ENCODE results near the gene FANCI. TPM values are rescaled to one million over a fixed set of nuclear protein-coding genes. Genes with fewer than 3 reads are reported as not detected.

The FANCI gene
- total RNA-seq, 1 experiment from 2014 or later, result 60.3 TPM

- H3K36me3 ChIP-seq (ENCODE audit: insufficient read depth, low read length), result peaks cover 63% of the 10 kb centered on the region
- no peak overlapping the region for H3K9ac ChIP-seq (ENCODE audit: low read length)
- no peaks in the 10 kb centered on the region for H3K4me1 ChIP-seq (ENCODE audit: low read length)
- no peak overlapping the region for H3K27ac ChIP-seq (ENCODE audit: low read length)
- no peak overlapping the region for H3K4me3 ChIP-seq (ENCODE audit: low read length)
- no peak overlapping the region for H2AFZ ChIP-seq (ENCODE audit: low read length)
- no peaks in the 10 kb centered on the region for H3K9me2 ChIP-seq (replicated peaks; ENCODE audit: insufficient read depth, low read length)
- DNase-seq, result no peak
- no peak overlapping the region for H3K4me2 ChIP-seq (ENCODE audit: low read depth, low read length, poor library complexity, severe bottlenecking)
- no peaks in the 10 kb centered on the region for H3K27me3 ChIP-seq (ENCODE audit: low read length)
- no peaks in the 10 kb centered on the region for H4K20me1 ChIP-seq (ENCODE audit: insufficient read depth, low read depth, low read length)
- no peaks in the 10 kb centered on the region for H3K79me2 ChIP-seq (ENCODE audit: low read length)
- H3K9me3 ChIP-seq (ENCODE audit: low read length), result no peaks in the 10 kb centered on the region
Observed at GRCh38 chr15:89301304-89302089, 57.7 kb downstream of the FANCI start.

- Histone ChIP-seq H3K4me3 (ENCODE audit: low read length) (no peak overlapping the region), H4K20me1 (ENCODE audit: insufficient read depth, low read depth, low read length) (no peaks in the 10 kb centered on the region), H3K79me2 (ENCODE audit: low read length) (no peaks in the 10 kb centered on the region), H3K27me3 (ENCODE audit: low read length) (no peaks in the 10 kb centered on the region), H3K9me3 (ENCODE audit: low read length) (no peaks in the 10 kb centered on the region), H3K9me2 (replicated peaks; ENCODE audit: insufficient read depth, low read length) (no peaks in the 10 kb centered on the region), H3K4me1 (ENCODE audit: low read length) (no peaks in the 10 kb centered on the region), H3K4me2 (ENCODE audit: low read depth, low read length, poor library complexity, severe bottlenecking) (no peak overlapping the region), H2AFZ (ENCODE audit: low read length) (no peak overlapping the region), H3K9ac (ENCODE audit: low read length) (no peak overlapping the region), H3K27ac (ENCODE audit: low read length) (no peak overlapping the region), H3K36me3 (ENCODE audit: insufficient read depth, low read length) (peaks cover 79% of the 10 kb centered on the region)
- DNase-seq, result no peak
Observed at GRCh38 chr15:89303986-89304385, 60.2 kb downstream of the FANCI start.

GRCh38 chr15:89305395-89305794 lies 61.6 kb downstream of the FANCI start:
- H3K9me3 ChIP-seq (ENCODE audit: low read length), result no peaks in the 10 kb centered on the region
- no peak overlapping the region for H2AFZ ChIP-seq (ENCODE audit: low read length)
- no peaks in the 10 kb centered on the region for H4K20me1 ChIP-seq (ENCODE audit: insufficient read depth, low read depth, low read length)

GRCh38 chr15:89307046-89307587 lies 63.3 kb downstream of the FANCI start:
- no peaks in the 10 kb centered on the region for H4K20me1 ChIP-seq (ENCODE audit: insufficient read depth, low read depth, low read length)
- H3K27me3 ChIP-seq (ENCODE audit: low read length), result no peaks in the 10 kb centered on the region
- H3K4me3 ChIP-seq (ENCODE audit: low read length), result no peak overlapping the region
- no peak overlapping the region for H3K9ac ChIP-seq (ENCODE audit: low read length)
- H3K4me1 ChIP-seq (ENCODE audit: low read length), result no peaks in the 10 kb centered on the region
- no peak overlapping the region for H3K27ac ChIP-seq (ENCODE audit: low read length)
- no peaks in the 10 kb centered on the region for H3K9me3 ChIP-seq (ENCODE audit: low read length)
- no peak overlapping the region for H3K4me2 ChIP-seq (ENCODE audit: low read depth, low read length, poor library complexity, severe bottlenecking)
- no peaks in the 10 kb centered on the region for H3K9me2 ChIP-seq (replicated peaks; ENCODE audit: insufficient read depth, low read length)
- DNase-seq, result no peak
- no peak overlapping the region for H2AFZ ChIP-seq (ENCODE audit: low read length)
- H3K79me2 ChIP-seq (ENCODE audit: low read length), result no peaks in the 10 kb centered on the region
- peaks cover 63% of the 10 kb centered on the region; the same call in 1 of the 2 replicates for H3K36me3 ChIP-seq (ENCODE audit: insufficient read depth, low read length)

More at GRCh38 chr15:89305395-89305794, 61.6 kb downstream of the FANCI start:
- no peaks in the 10 kb centered on the region for H3K4me1 ChIP-seq (ENCODE audit: low read length)
- H3K79me2 ChIP-seq (ENCODE audit: low read length), result no peaks in the 10 kb centered on the region
- no peak overlapping the region for H3K27ac ChIP-seq (ENCODE audit: low read length)
- H3K27me3 ChIP-seq (ENCODE audit: low read length), result no peaks in the 10 kb centered on the region
- H3K36me3 ChIP-seq (ENCODE audit: insufficient read depth, low read length), result peaks cover 72% of the 10 kb centered on the region
- no peaks in the 10 kb centered on the region for H3K9me2 ChIP-seq (replicated peaks; ENCODE audit: insufficient read depth, low read length)
- H3K4me3 ChIP-seq (ENCODE audit: low read length), result no peak overlapping the region
- H3K4me2 ChIP-seq (ENCODE audit: low read depth, low read length, poor library complexity, severe bottlenecking), result no peak overlapping the region
- DNase-seq, result no peak
- no peak overlapping the region for H3K9ac ChIP-seq (ENCODE audit: low read length)

GRCh38 chr15:89307791-89308190 lies 64.0 kb downstream of the FANCI start:
- Histone ChIP-seq H3K79me2 (ENCODE audit: low read length) (no peaks in the 10 kb centered on the region), H3K27ac (ENCODE audit: low read length) (no peak overlapping the region), H4K20me1 (ENCODE audit: insufficient read depth, low read depth, low read length) (no peaks in the 10 kb centered on the region), H3K4me2 (ENCODE audit: low read depth, low read length, poor library complexity, severe bottlenecking) (no peak overlapping the region), H3K9me3 (ENCODE audit: low read length) (no peaks in the 10 kb centered on the region), H3K27me3 (ENCODE audit: low read length) (no peaks in the 10 kb centered on the region), H3K4me3 (ENCODE audit: low read length) (no peak overlapping the region), H3K9ac (ENCODE audit: low read length) (no peak overlapping the region), H3K9me2 (replicated peaks; ENCODE audit: insufficient read depth, low read length) (no peaks in the 10 kb centered on the region), H2AFZ (ENCODE audit: low read length) (no peak overlapping the region), H3K36me3 (ENCODE audit: insufficient read depth, low read length) (peaks cover 66% of the 10 kb centered on the region; the same call in 1 of the 2 replicates), H3K4me1 (ENCODE audit: low read length) (no peaks in the 10 kb centered on the region)
- no peak for DNase-seq

GRCh38 chr15:89308236-89308635 lies 64.5 kb downstream of the FANCI start:
- H3K4me1 ChIP-seq (ENCODE audit: low read length), result no peaks in the 10 kb centered on the region
- DNase-seq, result no peak
- no peaks in the 10 kb centered on the region for H3K27me3 ChIP-seq (ENCODE audit: low read length)
- H3K9me2 ChIP-seq (replicated peaks; ENCODE audit: insufficient read depth, low read length), result no peaks in the 10 kb centered on the region
- H4K20me1 ChIP-seq (ENCODE audit: insufficient read depth, low read depth, low read length), result no peaks in the 10 kb centered on the region
- H3K27ac ChIP-seq (ENCODE audit: low read length), result no peak overlapping the region
- no peak overlapping the region for H3K4me2 ChIP-seq (ENCODE audit: low read depth, low read length, poor library complexity, severe bottlenecking)
- H3K4me3 ChIP-seq (ENCODE audit: low read length), result no peak overlapping the region
- H3K79me2 ChIP-seq (ENCODE audit: low read length), result no peaks in the 10 kb centered on the region
- no peak overlapping the region for H2AFZ ChIP-seq (ENCODE audit: low read length)
- peaks cover 66% of the 10 kb centered on the region; the same call in 1 of the 2 replicates for H3K36me3 ChIP-seq (ENCODE audit: insufficient read depth, low read length)
- H3K9me3 ChIP-seq (ENCODE audit: low read length), result no peaks in the 10 kb centered on the region
- no peak overlapping the region for H3K9ac ChIP-seq (ENCODE audit: low read length)

GRCh38 chr15:89309993-89310392 lies 66.2 kb downstream of the FANCI start:
- no peaks in the 10 kb centered on the region for H3K9me3 ChIP-seq (ENCODE audit: low read length)
- no peaks in the 10 kb centered on the region for H3K4me1 ChIP-seq (ENCODE audit: low read length)
- H3K9ac ChIP-seq (ENCODE audit: low read length), result no peak overlapping the region
- no peak overlapping the region for H3K4me2 ChIP-seq (ENCODE audit: low read depth, low read length, poor library complexity, severe bottlenecking)
- peaks cover 67% of the 10 kb centered on the region; the same call in 1 of the 2 replicates for H3K36me3 ChIP-seq (ENCODE audit: insufficient read depth, low read length)
- H4K20me1 ChIP-seq (ENCODE audit: insufficient read depth, low read depth, low read length), result no peaks in the 10 kb centered on the region
- DNase-seq, result no peak
- no peaks in the 10 kb centered on the region for H3K9me2 ChIP-seq (replicated peaks; ENCODE audit: insufficient read depth, low read length)
- no peaks in the 10 kb centered on the region for H3K27me3 ChIP-seq (ENCODE audit: low read length)
- no peaks in the 10 kb centered on the region for H3K79me2 ChIP-seq (ENCODE audit: low read length)
- H3K4me3 ChIP-seq (ENCODE audit: low read length), result no peak overlapping the region
- H2AFZ ChIP-seq (ENCODE audit: low read length), result no peak overlapping the region
- no peak overlapping the region for H3K27ac ChIP-seq (ENCODE audit: low read length)

GRCh38 chr15:89315375-89315929 lies 71.7 kb downstream of the FANCI start:
- no peaks in the 10 kb centered on the region for H3K27me3 ChIP-seq (ENCODE audit: low read length)
- no peaks in the 10 kb centered on the region for H3K4me1 ChIP-seq (ENCODE audit: low read length)
- no peak overlapping the region for H3K9ac ChIP-seq (ENCODE audit: low read length)
- peaks cover 82% of the 10 kb centered on the region; the same call in 1 of the 2 replicates for H3K36me3 ChIP-seq (ENCODE audit: insufficient read depth, low read length)
- H3K9me3 ChIP-seq (ENCODE audit: low read length), result no peaks in the 10 kb centered on the region
- H3K4me3 ChIP-seq (ENCODE audit: low read length), result no peak overlapping the region
- H4K20me1 ChIP-seq (ENCODE audit: insufficient read depth, low read depth, low read length), result peaks cover 11% of the 10 kb centered on the region; the same call in 1 of the 2 replicates
- no peak for DNase-seq
- no peak overlapping the region for H3K27ac ChIP-seq (ENCODE audit: low read length)
- H2AFZ ChIP-seq (ENCODE audit: low read length), result no peak overlapping the region
- 0 out of 2 replicates have a peak, but pooled peaks cover 2% of the 10 kb centered on the region for H3K79me2 ChIP-seq (ENCODE audit: low read length)
- no peaks in the 10 kb centered on the region for H3K9me2 ChIP-seq (replicated peaks; ENCODE audit: insufficient read depth, low read length)
- no peak overlapping the region for H3K4me2 ChIP-seq (ENCODE audit: low read depth, low read length, poor library complexity, severe bottlenecking)
